ENCODE data around the gene CD81.

DNA sequence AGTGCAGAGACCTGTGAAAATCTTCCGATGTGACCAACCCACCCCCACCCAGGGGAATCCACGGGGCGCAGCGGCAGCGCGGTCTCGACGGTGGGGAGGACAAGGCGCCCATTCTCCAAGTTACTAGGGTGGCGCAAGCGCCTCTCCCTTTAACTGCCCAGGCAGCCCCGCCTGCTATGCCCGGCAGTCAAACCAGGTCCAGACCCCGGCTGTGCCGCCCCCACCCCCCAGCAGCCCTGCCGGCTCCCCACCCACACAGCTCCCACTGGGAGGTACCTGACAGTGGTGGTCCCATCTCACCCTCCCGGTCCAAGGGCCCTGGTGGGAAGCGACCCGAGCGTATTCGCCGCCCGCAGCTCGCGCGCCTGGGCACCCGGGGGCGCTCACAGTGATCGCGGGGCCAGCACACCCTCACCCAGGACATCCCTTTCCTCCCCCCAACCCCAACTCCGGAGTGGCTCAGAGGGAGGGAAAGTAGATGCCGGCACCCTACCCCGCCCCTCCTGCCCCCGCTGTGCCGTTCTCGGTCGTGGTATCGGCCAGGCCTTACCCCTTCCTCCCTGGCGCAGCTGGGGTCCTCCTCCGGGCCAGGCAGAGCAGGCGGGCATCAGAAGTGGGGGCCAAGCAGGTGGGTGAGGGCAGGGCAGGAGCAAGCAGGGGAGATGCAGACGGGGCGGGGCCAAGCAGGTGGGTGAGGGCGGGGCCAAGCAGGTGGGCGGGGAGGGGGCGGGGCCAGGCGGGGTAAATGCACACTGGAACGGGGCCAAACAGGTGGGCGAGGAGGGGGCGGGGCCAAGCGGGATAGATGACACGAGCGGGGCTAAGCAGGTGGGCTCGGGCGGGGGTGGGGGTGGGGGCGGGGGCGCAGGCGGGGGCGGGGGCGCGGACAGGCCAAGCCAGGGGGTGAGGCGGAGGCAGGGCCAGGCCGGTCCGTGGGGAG is 67.0 kb downstream of the CD81 start, which contains the start of gene TRPM5:
- TF ChIP-seq POLR2A (IDR thresholded peaks at IDR 0.05) = no peak
- TF ChIP-seq, protein P1, sequence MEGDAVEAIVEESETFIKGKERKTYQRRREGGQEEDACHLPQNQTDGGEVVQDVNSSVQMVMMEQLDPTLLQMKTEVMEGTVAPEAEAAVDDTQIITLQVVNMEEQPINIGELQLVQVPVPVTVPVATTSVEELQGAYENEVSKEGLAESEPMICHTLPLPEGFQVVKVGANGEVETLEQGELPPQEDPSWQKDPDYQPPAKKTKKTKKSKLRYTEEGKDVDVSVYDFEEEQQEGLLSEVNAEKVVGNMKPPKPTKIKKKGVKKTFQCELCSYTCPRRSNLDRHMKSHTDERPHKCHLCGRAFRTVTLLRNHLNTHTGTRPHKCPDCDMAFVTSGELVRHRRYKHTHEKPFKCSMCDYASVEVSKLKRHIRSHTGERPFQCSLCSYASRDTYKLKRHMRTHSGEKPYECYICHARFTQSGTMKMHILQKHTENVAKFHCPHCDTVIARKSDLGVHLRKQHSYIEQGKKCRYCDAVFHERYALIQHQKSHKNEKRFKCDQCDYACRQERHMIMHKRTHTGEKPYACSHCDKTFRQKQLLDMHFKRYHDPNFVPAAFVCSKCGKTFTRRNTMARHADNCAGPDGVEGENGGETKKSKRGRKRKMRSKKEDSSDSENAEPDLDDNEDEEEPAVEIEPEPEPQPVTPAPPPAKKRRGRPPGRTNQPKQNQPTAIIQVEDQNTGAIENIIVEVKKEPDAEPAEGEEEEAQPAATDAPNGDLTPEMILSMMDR (IDR thresholded peaks at IDR 0.05) = no peak

Measured in thyroid gland (tissue), 4 donors.